H1 (cell line): Measurements from ENCODE around the gene PRKN. TPM values are rescaled to one million over a fixed set of nuclear protein-coding genes. Genes with fewer than 3 reads are reported as not detected.

Source experiments
- CTCF ChIA-PET: fragments of 300-600 bp; sonication (Branson Sonifier 250); formaldehyde crosslinking; loops from one replicate; lab custom pipeline; 2021; ENCODE audit not compliant: partially characterized antibody; lab: Charles Lee
- POLR2A ChIA-PET: fragments of 300-600 bp; sonication (Branson Sonifier 250); formaldehyde crosslinking; loops from one replicate; lab custom pipeline; 2021; ENCODE audit warnings: inconsistent platforms; ENCODE audit not compliant: partially characterized antibody; lab: Charles Lee
- DNase-seq, 2 experiments: peaks; one replicate each; pipeline versions ENCODE4 v3.0.0 to v3.0.0-alpha.2; 2010 to 2022; ENCODE audit warnings: low spot score in 2 of 2, low read depth in 1 of 2, mixed read lengths in 1 of 2
- FAIRE-seq: peaks from 2 replicates; lab custom pipeline; 2011; peaks lifted over from hg19 to GRCh38; lab: Jason Lieb, UNC
- H2AFZ ChIP-seq: 2 replicates; pipeline ENCODE4 v1.8.1; 2012; ENCODE audit warnings: low read length, inconsistent platforms
- H2AK5ac ChIP-seq: 2 replicates; pipeline ENCODE4 v1.6.1; 2013; ENCODE audit warnings: low read depth, low read length
- H2BK120ac ChIP-seq: replicated peaks from 2 replicates; pipeline ENCODE3; 2013; ENCODE audit warnings: low read depth, low read length, inconsistent platforms
- H2BK12ac ChIP-seq: 2 replicates; pipeline ENCODE4 v1.6.1; 2013; ENCODE audit warnings: low read depth, low read length
- H2BK15ac ChIP-seq: 2 replicates; pipeline ENCODE4 v1.6.1; 2013; ENCODE audit warnings: low read length
- H2BK20ac ChIP-seq: 2 replicates; pipeline ENCODE4 v1.6.1; 2013; ENCODE audit warnings: low read length
- H2BK5ac ChIP-seq: 2 replicates; pipeline ENCODE4 v1.6.1; 2013; ENCODE audit warnings: low read depth, low read length
- H3K14ac ChIP-seq: 2 replicates; pipeline ENCODE4 v1.6.1; 2013; ENCODE audit warnings: inconsistent platforms; ENCODE audit not compliant: insufficient read length
- H3K18ac ChIP-seq: 2 replicates; pipeline ENCODE4 v1.6.1; 2013; ENCODE audit warnings: low read length; ENCODE audit errors: extremely low read depth
- H3K23ac ChIP-seq: 2 replicates; pipeline ENCODE4 v1.6.1; 2013; ENCODE audit warnings: inconsistent platforms; ENCODE audit not compliant: insufficient read length
- H3K23me2 ChIP-seq: 2 replicates; pipeline ENCODE4 v1.6.1; 2013; ENCODE audit warnings: low read depth, low read length
- H3K27ac ChIP-seq: 2 replicates; pipeline ENCODE4 v1.6.1; 2011; ENCODE audit warnings: low read depth, low read length, inconsistent platforms
- H3K27me3 ChIP-seq, 4 experiments: replicated peaks in 1 of 4; 1 replicate in 1 of 4; 2 replicates in 3 of 4; pipeline versions ENCODE4 v1.6.1 to v1.8.1; 2011 to 2013; ENCODE audit warnings: low read length in 3 of 4, mild to moderate bottlenecking in 3 of 4, inconsistent platforms in 2 of 4, mixed read lengths in 2 of 4, moderate library complexity in 1 of 4; ENCODE audit not compliant: control insufficient read depth in 3 of 4, insufficient read depth in 3 of 4; ENCODE audit errors: extremely low read depth in 1 of 4
- H3K36me3 ChIP-seq, 4 experiments: 2 replicates each; pipeline versions ENCODE4 v1.6.1 to v1.8.1; 2011 to 2013; ENCODE audit warnings: mild to moderate bottlenecking in 4 of 4, low read length in 3 of 4, moderate library complexity in 2 of 4, control low read depth in 1 of 4, inconsistent platforms in 1 of 4; ENCODE audit not compliant: insufficient read depth in 4 of 4, control insufficient read depth in 2 of 4
- H3K4ac ChIP-seq: replicated peaks from 2 replicates; pipeline ENCODE3; 2013; ENCODE audit warnings: low read length, low read depth, mixed read lengths, inconsistent platforms; ENCODE audit not compliant: insufficient read length
- H3K4me1 ChIP-seq, 4 experiments: replicated peaks in 1 of 4; 1 replicate in 1 of 4; 2 replicates in 3 of 4; pipeline versions ENCODE4 v1.6.1 to v1.8.1; 2011 to 2013; ENCODE audit warnings: low read length in 3 of 4, inconsistent platforms in 2 of 4, mixed read lengths in 1 of 4; ENCODE audit not compliant: insufficient read depth in 4 of 4, control insufficient read depth in 3 of 4
- H3K4me2 ChIP-seq, 2 experiments: 2 replicates each; pipeline versions ENCODE4 v1.6.1 to v1.8.1; 2011 to 2013; ENCODE audit warnings: low read depth in 2 of 2, low read length in 2 of 2, control low read depth in 1 of 2, inconsistent platforms in 1 of 2, mild to moderate bottlenecking in 1 of 2; ENCODE audit not compliant: insufficient read depth in 1 of 2
- H3K4me3 ChIP-seq, 4 experiments: fragments of 200-600, 300-600 bp in 1 of 4; sonication (generic), shearing (Covaris generic), sonication (Bioruptor Twin) in 1 of 4; 2 replicates each; pipeline versions ENCODE4 v1.5.1 to v1.8.1; 2011 to 2016; ENCODE audit warnings: low read length in 4 of 4, low read depth in 3 of 4, control low read depth in 2 of 4, inconsistent platforms in 2 of 4, mild to moderate bottlenecking in 2 of 4, mixed read lengths in 1 of 4, moderate library complexity in 1 of 4; ENCODE audit not compliant: insufficient read depth in 2 of 4; ENCODE audit errors: extremely low read depth in 1 of 4
- H3K56ac ChIP-seq: replicated peaks from 2 replicates; pipeline ENCODE3; 2013; ENCODE audit warnings: low read depth, mild to moderate bottlenecking, mixed read lengths, low read length, inconsistent platforms; ENCODE audit not compliant: insufficient read length
- H3K79me1 ChIP-seq: 2 replicates; pipeline ENCODE4 v1.6.1; 2013; ENCODE audit warnings: low read depth, low read length, control low read depth
- H3K79me2 ChIP-seq, 2 experiments: 2 replicates each; pipeline versions ENCODE4 v1.6.1 to v1.8.1; 2012 to 2013; ENCODE audit warnings: low read length in 2 of 2, mild to moderate bottlenecking in 2 of 2, inconsistent platforms in 1 of 2; ENCODE audit not compliant: insufficient read depth in 2 of 2, control insufficient read depth in 1 of 2
- H3K9ac ChIP-seq, 4 experiments: replicated peaks in 1 of 4; 1 replicate in 1 of 4; 2 replicates in 3 of 4; pipeline versions ENCODE4 v1.6.1 to v1.8.1; 2011 to 2013; ENCODE audit warnings: low read depth in 3 of 4, low read length in 3 of 4, control low read depth in 2 of 4, mild to moderate bottlenecking in 2 of 4, moderate library complexity in 2 of 4, inconsistent platforms in 1 of 4; ENCODE audit errors: extremely low read depth in 1 of 4
- H3K9me3 ChIP-seq, 2 experiments: 2 replicates each; pipeline versions ENCODE4 v1.6.1 to v1.8.1; 2012 to 2013; ENCODE audit warnings: mild to moderate bottlenecking in 2 of 2, moderate library complexity in 2 of 2, control low read depth in 1 of 2, inconsistent platforms in 1 of 2, low read depth in 1 of 2, low read length in 1 of 2, mixed read lengths in 1 of 2; ENCODE audit not compliant: insufficient read depth in 2 of 2
- H4K20me1 ChIP-seq, 2 experiments: replicated peaks in 1 of 2; 2 replicates each; pipeline versions ENCODE3 to v1.8.1; 2011 to 2013; ENCODE audit warnings: inconsistent platforms in 2 of 2, low read length in 2 of 2, mild to moderate bottlenecking in 1 of 2; ENCODE audit not compliant: insufficient read depth in 2 of 2, control insufficient read depth in 1 of 2
- H4K5ac ChIP-seq: 2 replicates; pipeline ENCODE4 v1.6.1; 2013; ENCODE audit warnings: low read length, low read depth, mixed read lengths, inconsistent platforms; ENCODE audit not compliant: insufficient read length
- H4K8ac ChIP-seq: 2 replicates; pipeline ENCODE4 v1.8.0; 2013; ENCODE audit warnings: mild to moderate bottlenecking, moderate library complexity, low read length, inconsistent platforms; ENCODE audit not compliant: insufficient read depth; ENCODE audit errors: extremely low read depth
- H4K91ac ChIP-seq: replicated peaks from 2 replicates; pipeline ENCODE3; 2013; ENCODE audit warnings: low read length, mixed read lengths, inconsistent platforms; ENCODE audit not compliant: insufficient read length
- BACH1 ChIP-seq: IDR thresholded peaks from 2 replicates; pipeline ENCODE4 v1.6.1; 2012; ENCODE audit warnings: low read length, improper control_type of control experiment
- JUND ChIP-seq: IDR thresholded peaks from 2 replicates; pipeline ENCODE4 v1.6.1; 2011; ENCODE audit warnings: mild to moderate bottlenecking, improper control_type of control experiment, low read length
- MAFK ChIP-seq: IDR thresholded peaks from 2 replicates; pipeline ENCODE4 v1.6.1; 2012; ENCODE audit warnings: low read depth, mild to moderate bottlenecking, improper control_type of control experiment, low read length
- POU5F1 ChIP-seq: IDR thresholded peaks from 2 replicates; pipeline ENCODE4 v1.6.1; 2011; ENCODE audit warnings: low read depth, mild to moderate bottlenecking, low read length, moderate library complexity
- WGBS, 2 experiments: shearing (Covaris generic) in 1 of 2; methylation state at CpG; one replicate each; pipeline versions ENCODE4 v1.1.6 to v1.1.7; 2013 to 2015; ENCODE audit warnings: low lambda C conversion rate in 2 of 2, mixed read lengths in 2 of 2, inconsistent platforms in 1 of 2, low coverage in 1 of 2, missing lambda C conversion rate in 1 of 2; ENCODE audit not compliant: insufficient replicate concordance in 2 of 2, insufficient coverage in 1 of 2, insufficient read length in 1 of 2; ENCODE audit errors: extremely low coverage in 1 of 2, missing lambda C conversion rate in 1 of 2; 5-methylcytosine and 5-hydroxymethylcytosine counted together
- polyA plus RNA-seq, 7 experiments: library from polyadenylated mRNA; depleted of rRNA in 3 of 7; stranded (reverse) in 5 of 7; unstranded in 2 of 7; fragments of >200 nt in 5 of 7; fragments of 200-250 nt in 2 of 7; gene quantifications; 1 replicate in 5 of 7; 2 replicates in 1 of 7; 4 replicates in 1 of 7; pipeline versions ENCODE4 v1.2.1 to v1.2.3, GENCODE V29; 2011 to 2013; ENCODE audit warnings: missing spikeins in 2 of 7, mixed read lengths in 2 of 7
- total RNA-seq: library from RNA; stranded (reverse); fragmentation: NEBNext Ultra II Directional; extraction: Animal tissue kit (Norgen Biotek cat#: 25700); gene quantifications from 2 replicates; pipeline ENCODE4 v1.2.1, GENCODE V29; 2021

The PRKN gene
- total and polyA plus RNA-seq, 2 of the 8 experiments (the other 6 are each of a cell fraction or from before 2014, with no cell fraction given), result 0.13 to 0.29 TPM

GRCh38 chr6:162157167-162157870 is 570.2 kb downstream of the PRKN start:
- H2BK15ac ChIP-seq, result no peak overlapping the region
- TF ChIP-seq BACH1, result no peak
- no peak for TF ChIP-seq MAFK
- no peak for TF ChIP-seq POU5F1
- TF ChIP-seq JUND, result no peak
- TF ChIP-seq, all 59 proteins: peak for 0
- Histone ChIP-seq H3K27ac (no peak overlapping the region), H2BK12ac (no peak overlapping the region), H3K9me3 (no peaks in the 10 kb centered on the region), H3K23me2 (no peaks in the 10 kb centered on the region), H3K9ac (no peak overlapping the region), H3K79me2 (no peaks in the 10 kb centered on the region), H3K4me2 (no peak overlapping the region), H4K91ac (no peak overlapping the region), H3K4me3 (no peak overlapping the region), H4K20me1 (no peaks in the 10 kb centered on the region), H3K23ac (no peak overlapping the region), H2AK5ac (no peak overlapping the region), H3K18ac (no peak overlapping the region), H2AFZ (no peak overlapping the region), H4K8ac (no peak overlapping the region), H2BK5ac (no peak overlapping the region), H3K79me1 (no peaks in the 10 kb centered on the region), H3K14ac (no peak overlapping the region), H3K4ac (no peak overlapping the region), H3K36me3 (no peaks in the 10 kb centered on the region), H4K5ac (no peak overlapping the region), H2BK120ac (no peak overlapping the region), H3K27me3 (no peaks in the 10 kb centered on the region), H3K4me1 (no peaks in the 10 kb centered on the region), H3K56ac (no peak overlapping the region), H2BK20ac (no peak overlapping the region)
- no peak for DNase-seq
- ChIA-PET POLR2A (no interaction called here), CTCF (no interaction called here)
- WGBS, 2 experiments, result 61% methylated on average over 3 of the region's 3 CpGs; no CpG with 5 or more reads in 1 of the 2 experiments
- no peak for FAIRE-seq
